Measurements from ENCODE around the gene CTXN1. TPM values are rescaled to one million over a fixed set of nuclear protein-coding genes. Genes with fewer than 3 reads are reported as not detected.
"Not testable (repeated sequence)": the region's sequence is repeated elsewhere in the genome, so short reads cannot be mapped to it uniquely, and the experiment has no call there.

CTXN1 gene
- total RNA-seq, 4 donors from 2014 or later: 1.6 to 2.5 (median 2.4) TPM; not detected in 1

DNA sequence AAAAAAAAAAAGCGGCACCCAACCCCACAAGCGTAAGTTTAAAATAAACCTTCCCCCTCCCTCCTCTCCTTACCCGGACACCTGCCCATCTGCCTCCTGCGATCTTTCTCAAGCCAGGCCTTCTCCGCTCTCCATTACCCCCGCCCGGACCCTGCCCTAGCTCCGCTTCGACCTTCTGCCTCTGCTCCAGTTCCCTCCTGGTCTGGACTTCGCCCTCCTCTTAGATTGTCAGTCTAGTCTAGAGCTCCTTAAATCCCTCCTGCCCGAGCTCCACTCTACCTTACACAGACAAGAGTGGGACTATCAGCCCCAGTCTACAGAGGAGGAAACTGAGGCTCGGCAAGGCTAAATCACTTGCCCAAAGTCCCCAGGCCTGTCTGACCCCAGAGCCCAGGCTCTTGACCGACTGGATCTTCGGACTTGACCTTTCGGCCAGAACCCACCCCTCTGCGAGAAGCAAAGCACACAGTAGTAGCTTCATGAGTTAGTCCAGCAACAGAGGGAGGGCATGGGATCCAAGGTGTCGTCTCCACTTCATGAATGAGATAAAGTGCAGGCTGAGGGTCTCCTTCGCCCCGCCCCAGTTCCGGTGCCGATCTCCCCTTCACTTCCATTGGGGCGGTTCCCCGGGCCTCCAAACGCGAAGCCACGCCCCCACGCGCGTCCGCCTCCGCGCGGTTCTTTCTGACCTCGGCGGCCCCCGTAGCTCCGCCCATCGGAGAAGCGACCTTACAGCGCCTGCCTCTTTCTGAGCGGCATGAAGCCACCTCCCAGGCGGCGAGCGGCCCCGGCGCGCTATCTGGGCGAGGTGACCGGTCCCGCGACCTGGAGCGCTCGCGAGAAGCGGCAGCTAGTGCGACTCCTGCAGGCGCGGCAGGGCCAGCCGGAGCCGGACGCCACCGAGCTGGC lies 6.1 kb downstream of the CTXN1 start, which contains the start of gene SNAPC2:
Gene SNAPC2, plus strand, starts transcription at position 729 of the 909 bp plus-strand sequence. Its CDS starts 29 bp downstream, at position 758.
- Histone ChIP-seq H3K9me3 (no peaks in the 10 kb centered on the region), H3K4me1 (peaks cover 2 to 50% (median 30%) of the 10 kb centered on the region in 4 donors)

GRCh38 chr19:7918615-7919421 lies 7.1 kb downstream of the CTXN1 start:
- Histone ChIP-seq H3K4me3 (peak overlapping the region in 3 of 4 donors; percentile 78 to 94 (median 87)), H3K9me3 (no peaks in the 10 kb centered on the region), H3K27me3 (peaks cover 0 to 38% of the 10 kb centered on the region in 2 donors), H3K27ac (peak overlapping the region in 3 of 4 donors; percentile 87 to 97 (median 93)), H3K4me1 (peaks cover 2 to 46% (median 29%) of the 10 kb centered on the region in 4 donors), H3K36me3 (peaks cover 0 to 14% (median 0%) of the 10 kb centered on the region in 3 donors)
- TF ChIP-seq CTCF (IDR thresholded peaks at IDR 0.05) (peak in 1 of 6 experiments; percentile 4), POLR2A (IDR thresholded peaks at IDR 0.05) (peak; percentile 46 to 65)
- DNase-seq: peak in 2 of 3 donors; percentile 68 to 73

More for the DNA sequence above, 6.1 kb downstream of the CTXN1 start, which contains the start of gene SNAPC2:
- DNase-seq: peak; percentile 94 to 99 (median 98)
- TF ChIP-seq POLR2A (IDR thresholded peaks at IDR 0.05): peak; percentile 33 to 42
- TF ChIP-seq CTCF (IDR thresholded peaks at IDR 0.05): peak in 1 of 6 experiments; percentile 30
- H3K4me3 ChIP-seq: peak within 1 kb of the TSS; percentile 78 to 94 (median 90)
- peak within 1 kb of the TSS; percentile 87 to 98 (median 95) for H3K27ac ChIP-seq
- H3K27me3 ChIP-seq: peaks cover 0 to 36% of the 10 kb centered on the region in 2 donors
- H3K36me3 ChIP-seq: peaks cover 0 to 14% (median 0%) of the 10 kb centered on the region in 3 donors

GRCh38 chr19:7918062-7918614 lies 7.8 kb downstream of the CTXN1 start:
- Histone ChIP-seq H3K36me3 (peaks cover 0 to 15% (median 0%) of the 10 kb centered on the region in 3 donors), H3K27me3 (peaks cover 0 to 38% of the 10 kb centered on the region in 2 donors), H3K4me1 (peaks cover 2 to 46% (median 29%) of the 10 kb centered on the region in 4 donors), H3K4me3 (peak overlapping the region in 3 of 4 donors; percentile 49 to 94 (median 78))
- H3K27ac ChIP-seq, DNase-seq, H3K9me3 ChIP-seq: not testable (repeated sequence)

GRCh38 chr19:7917267-7918061 lies 8.5 kb downstream of the CTXN1 start:
- Histone ChIP-seq H3K27me3 (peaks cover 0 to 38% of the 10 kb centered on the region in 2 donors), H3K36me3 (peaks cover 0 to 15% (median 0%) of the 10 kb centered on the region in 3 donors), H3K9me3 (no peaks in the 10 kb centered on the region), H3K4me1 (peaks cover 2 to 46% (median 29%) of the 10 kb centered on the region in 4 donors), H3K27ac (peak overlapping the region in 1 of 4 donors; percentile 39), H3K4me3 (peak overlapping the region; percentile 2 to 94 (median 64))
- peak in 5 of 6 experiments; percentile 13 to 63 (median 53) for TF ChIP-seq CTCF (IDR thresholded peaks at IDR 0.05)
- no peak for TF ChIP-seq POLR2A (IDR thresholded peaks at IDR 0.05)
- peak; percentile 34 to 76 (median 75) for DNase-seq

- TF ChIP-seq CTCF (IDR thresholded peaks at IDR 0.05) (no peak), POLR2A (IDR thresholded peaks at IDR 0.05) (no peak)
- Histone ChIP-seq H3K4me3 (peak overlapping the region; percentile 6 to 94 (median 64)), H3K27me3 (peaks cover 0 to 38% of the 10 kb centered on the region in 2 donors), H3K9me3 (no peaks in the 10 kb centered on the region), H3K27ac (peak overlapping the region in 1 of 4 donors; percentile 25), H3K4me1 (peaks cover 2 to 41% (median 29%) of the 10 kb centered on the region in 4 donors), H3K36me3 (peaks cover 0 to 16% (median 0%) of the 10 kb centered on the region in 3 donors)
- DNase-seq: no peak
Measured at GRCh38 chr19:7916955-7917266, 9.0 kb downstream of the CTXN1 start.
